Testis (tissue), 3 donors: Measurements from ENCODE around the gene CD72. TPM values are rescaled to one million over a fixed set of nuclear protein-coding genes. Genes with fewer than 3 reads are reported as not detected.

Experiments
- DNase-seq: peaks from one replicate; pipeline ENCODE4 v3.0.0-alpha.2; 2019
- H3K27ac ChIP-seq, 2 donors: fragments of 200-600 bp; sonication (generic); one replicate each; pipeline ENCODE4 v1.5.1; 2019
- H3K27me3 ChIP-seq: fragments of 200-600 bp; sonication (generic); one replicate; pipeline ENCODE4 v1.5.1; 2019
- H3K36me3 ChIP-seq: fragments of 200-600 bp; sonication (generic); one replicate; pipeline ENCODE4 v1.5.1; 2017; ENCODE audit warnings: low read depth; ENCODE audit errors: missing control alignments
- H3K4me1 ChIP-seq: fragments of 200-600 bp; sonication (generic); one replicate; pipeline ENCODE4 v1.5.1; 2019
- H3K4me3 ChIP-seq, 2 donors: fragments of 200-600 bp; sonication (generic); one replicate each; pipeline ENCODE4 v1.5.1; 2017 to 2019
- H3K9me3 ChIP-seq: fragments of 200-600 bp; sonication (generic); one replicate; pipeline ENCODE4 v1.5.1; 2017
- CTCF ChIP-seq, 3 experiments: fragments of 450-650 bp in 2 of 3; fragments of 200-600 bp in 1 of 3; sonication (generic) in 1 of 3; IDR thresholded peaks; one replicate each; pipeline ENCODE4 v1.5.1; 2016 to 2019; ENCODE audit warnings: antibody characterized with exemption in 3 of 3, mild to moderate bottlenecking in 2 of 3, moderate library complexity in 1 of 3
- POLR2A ChIP-seq: fragments of 450-650 bp; IDR thresholded peaks from one replicate; pipeline ENCODE4 v1.6.1; 2017; ENCODE audit warnings: antibody characterized with exemption, mild to moderate bottlenecking, moderate library complexity
- WGBS, 2 donors: methylation state at CpG; one replicate each; pipeline ENCODE4 v1.1.5; 2018; 5-methylcytosine and 5-hydroxymethylcytosine counted together
- intact Hi-C: fragments of 100-400 bp; cut with DNase I; formaldehyde crosslinking; loops from one replicate; pipeline ENCODE4 v1.15.1; 2023; ENCODE audit warnings: low total_unique reads
- polyA plus RNA-seq: library from polyadenylated mRNA; stranded (reverse); fragments of 350-450 nt; fragmentation: Illumina TruSeq; extraction: RNeasy Lipid Tissue Mini Kit (QIAGEN cat#74804); gene quantifications from one replicate; pipeline ENCODE4 v1.2.3, GENCODE V29; 2014; ENCODE audit warnings: low read depth, low replicate concordance; ENCODE audit not compliant: insufficient read depth
- total RNA-seq, 2 donors: library from RNA; depleted of rRNA; stranded (reverse); fragments of >200 nt; gene quantifications; one replicate each; pipeline ENCODE4 v1.2.3, GENCODE V29; 2016

Gene CD72
- total and polyA plus RNA-seq, 3 donors from 2014 or later = 0.63 to 3.2 (median 0.99) TPM

- Histone ChIP-seq H3K4me3 (no peak overlapping the region), H3K27ac (no peak overlapping the region), H3K27me3 (no peaks in the 10 kb centered on the region), H3K36me3 (no peaks in the 10 kb centered on the region), H3K9me3 (no peaks in the 10 kb centered on the region), H3K4me1 (no peaks in the 10 kb centered on the region)
- peak; percentile 13 for DNase-seq
- WGBS, 2 donors = 93 to 94% methylated on average over 8 of the region's 8 CpGs
- no peak for TF ChIP-seq POLR2A
- no peak for TF ChIP-seq CTCF (IDR thresholded peaks at IDR 0.05)
- intact Hi-C loops = no loop called here
Measured at GRCh38 chr9:35652829-35653209, 34.6 kb upstream of the CD72 start.

- peak; percentile 4 for DNase-seq
- TF ChIP-seq CTCF (IDR thresholded peaks at IDR 0.05) = no peak
- no peak for TF ChIP-seq POLR2A
- Histone ChIP-seq H3K9me3 (no peaks in the 10 kb centered on the region), H3K4me1 (peaks cover 2% of the 10 kb centered on the region), H3K27ac (no peak overlapping the region), H3K4me3 (no peak overlapping the region), H3K36me3 (no peaks in the 10 kb centered on the region), H3K27me3 (no peaks in the 10 kb centered on the region)
- intact Hi-C loops = no loop called here
- WGBS, 2 donors = 79 to 84% methylated on average over 7 of the region's 7 CpGs
Measured at GRCh38 chr9:35651956-35652828, 34.0 kb upstream of the CD72 start.

- DNase-seq = no peak
- Histone ChIP-seq H3K4me3 (no peak within 1 kb of the TSS), H3K4me1 (peaks cover 4% of the 10 kb centered on the region), H3K27me3 (no peaks in the 10 kb centered on the region), H3K36me3 (no peaks in the 10 kb centered on the region), H3K27ac (no peak within 1 kb of the TSS), H3K9me3 (no peaks in the 10 kb centered on the region)
- whole genome bisulfite sequencing, 2 donors = 77 to 78% methylated on average over 16 to 22 of the region's 22 CpGs
- intact Hi-C loops = no loop called here
- TF ChIP-seq CTCF (IDR thresholded peaks at IDR 0.05) = no peak
- TF ChIP-seq POLR2A = no peak
Measured at GRCh38 chr9:35650341-35651158, 32.3 kb upstream of the CD72 start, which contains the start of gene SIT1. Gene SIT1, minus strand, starts transcription at chr9:35650931. Its CDS starts 78 bp downstream, at chr9:35650853.

- Histone ChIP-seq H3K9me3 (no peaks in the 10 kb centered on the region), H3K36me3 (no peaks in the 10 kb centered on the region), H3K27me3 (no peaks in the 10 kb centered on the region), H3K4me3 (no peak overlapping the region), H3K27ac (no peak overlapping the region), H3K4me1 (peaks cover 4% of the 10 kb centered on the region)
- intact Hi-C loops = no loop called here
- DNase-seq = no peak
- TF ChIP-seq POLR2A = no peak
- no peak for TF ChIP-seq CTCF (IDR thresholded peaks at IDR 0.05)
- WGBS, 2 donors = 73 to 90% methylated on average over 11 to 26 of the region's 26 CpGs
Measured at GRCh38 chr9:35649431-35650340, 31.5 kb upstream of the CD72 start.
